ENCODE results near the gene INPP5E. TPM values are rescaled to one million over a fixed set of nuclear protein-coding genes. Genes with fewer than 3 reads are reported as not detected.

INPP5E gene
- total and polyA plus RNA-seq, 2 experiments from 2014 or later, result 5.8 to 13.4 TPM

- no peak for TF ChIP-seq ZNF114 (CRISPR knock-in tag; IDR thresholded peaks at IDR 0.05)
- TF ChIP-seq CTCF (conservative IDR thresholded peaks at IDR 0.05; ENCODE audit: low read depth in 2 of 2), result no peak
- no peak for TF ChIP-seq EZH2 (IDR thresholded peaks at IDR 0.05; ENCODE audit: low read depth, unreplicated experiment)
- TF ChIP-seq REST (IDR thresholded peaks at IDR 0.05; ENCODE audit: unreplicated experiment), result no peak
- TF ChIP-seq EZH2phosphoT487 (IDR thresholded peaks at IDR 0.05; ENCODE audit: unreplicated experiment), result no peak
- no peak for TF ChIP-seq ETS1 (IDR thresholded peaks at IDR 0.05)
Observed at GRCh38 chr9:136487672-136488071, 48.0 kb upstream of the INPP5E start (continued).

GRCh38 chr9:136486823-136487620, 47.4 kb upstream of the INPP5E start:
- no peak for TF ChIP-seq ETS1 (IDR thresholded peaks at IDR 0.05)
- TF ChIP-seq JUNB (IDR thresholded peaks at IDR 0.05; ENCODE audit: unreplicated experiment), result no peak
- TF ChIP-seq EZH2 (IDR thresholded peaks at IDR 0.05; ENCODE audit: low read depth, unreplicated experiment), result no peak
- no peak for TF ChIP-seq CTCF (conservative IDR thresholded peaks at IDR 0.05; ENCODE audit: low read depth in 2 of 2)
- no peak overlapping the region for H3K4me3 Mint-ChIP-seq
- DNase-seq (ENCODE audit: low spot score) (no peak), ATAC-seq (no peak)
- H3K36me3 Mint-ChIP-seq (ENCODE audit: low read depth), result no peaks in the 10 kb centered on the region
- no peak overlapping the region for H3K4me2 ChIP-seq
- H2AFZ ChIP-seq, result no peak overlapping the region
- no peak overlapping the region for H3K27ac Mint-ChIP-seq
- H4K20me1 ChIP-seq (replicated peaks; ENCODE audit: insufficient read depth), result no peaks in the 10 kb centered on the region; the same call in 1 of the 2 replicates
- H3K9me3 Mint-ChIP-seq, result no peaks in the 10 kb centered on the region
- no peak overlapping the region for H3K4me3 ChIP-seq
- H3K79me2 ChIP-seq (replicated peaks; ENCODE audit: insufficient read depth), result peaks cover 8% of the 10 kb centered on the region
- H3K27me3 Mint-ChIP-seq (ENCODE audit: insufficient read depth, low read depth, poor library complexity), result peaks cover 20% of the 10 kb centered on the region
- H3K36me3 ChIP-seq (ENCODE audit: insufficient read depth), result no peaks in the 10 kb centered on the region
- H3K4me1 Mint-ChIP-seq, result no peaks in the 10 kb centered on the region; the same call in 2 of the 3 replicates
- H3K27ac ChIP-seq (ENCODE audit: low read depth), result no peak overlapping the region
- 0 out of 2 replicates have a peak, but pooled peaks cover 10% of the 10 kb centered on the region for H3F3A ChIP-seq (replicated peaks; ENCODE audit: low read depth)
- no peaks in the 10 kb centered on the region for H3K4me1 ChIP-seq (ENCODE audit: insufficient read depth)
- no peaks in the 10 kb centered on the region for H3K27me3 ChIP-seq (ENCODE audit: insufficient read depth)
- no peaks in the 10 kb centered on the region for H3K9me2 ChIP-seq (ENCODE audit: insufficient read depth)
